ENCODE measurements around the gene GP9. TPM values are rescaled to one million over a fixed set of nuclear protein-coding genes. Genes with fewer than 3 reads are reported as not detected.

GP9 gene
- total and polyA plus RNA-seq, 4 donors, result 0.16 to 12.0 TPM; not detected in 2

GRCh38 chr3:129032716-129033115 is 27.9 kb upstream of the GP9 start:
- H3K4me3 ChIP-seq (ENCODE audit: low read depth in 1 of 3, low read length in 3 of 3), result no peak overlapping the region
- H3K9me3 ChIP-seq (ENCODE audit: control insufficient read depth in 4 of 4, low read length in 3 of 4), result peaks cover 0 to 6% (median 0%) of the 10 kb centered on the region in 4 donors
- WGBS, result 94% methylated on average over 14 of the region's 14 CpGs
- TF ChIP-seq HNF4G (IDR thresholded peaks at IDR 0.05) (no peak), REST (IDR thresholded peaks at IDR 0.05) (no peak), ATF3 (IDR thresholded peaks at IDR 0.05) (no peak), FOXA2 (IDR thresholded peaks at IDR 0.05) (no peak), YY1 (IDR thresholded peaks at IDR 0.05) (no peak), GABPA (IDR thresholded peaks at IDR 0.05 in 1 of 2, conservative IDR thresholded peaks at IDR 0.05 in 1 of 2) (no peak), FOXA1 (IDR thresholded peaks at IDR 0.05) (no peak), TAF1 (conservative IDR thresholded peaks at IDR 0.05) (no peak), CTCF (IDR thresholded peaks at IDR 0.05; ENCODE audit: low read depth, low read length, missing input control) (no peak), RXRA (IDR thresholded peaks at IDR 0.05) (no peak), JUND (IDR thresholded peaks at IDR 0.05) (no peak), HNF4A (conservative IDR thresholded peaks at IDR 0.05) (no peak), ZBTB33 (IDR thresholded peaks at IDR 0.05) (no peak), NR2F2 (IDR thresholded peaks at IDR 0.05) (no peak), RAD21 (IDR thresholded peaks at IDR 0.05) (no peak), MAX (IDR thresholded peaks at IDR 0.05) (no peak)
- no peaks in the 10 kb centered on the region for H3K36me3 ChIP-seq (ENCODE audit: control insufficient read depth in 4 of 4, insufficient read depth in 3 of 4, low read depth in 1 of 4, low read length in 3 of 4)
- no peak overlapping the region for H3K27ac ChIP-seq (ENCODE audit: low read depth in 1 of 2, low read length in 2 of 2)
- H3K27me3 ChIP-seq (ENCODE audit: control insufficient read depth in 4 of 4, insufficient read depth in 4 of 4, low read length in 3 of 4), result no peaks in the 10 kb centered on the region
- DNase-seq (ENCODE audit: low spot score), result no peak
- H3K9ac ChIP-seq (ENCODE audit: low read depth in 1 of 2, low read length in 2 of 2), result no peak overlapping the region
- peaks cover 0 to 7% (median 4%) of the 10 kb centered on the region in 4 donors for H3K4me1 ChIP-seq (ENCODE audit: control insufficient read depth in 4 of 4, insufficient read depth in 4 of 4, low read length in 3 of 4)

GRCh38 chr3:129033151-129033550 is 27.4 kb upstream of the GP9 start:
- Histone ChIP-seq H3K36me3 (ENCODE audit: control insufficient read depth in 4 of 4, insufficient read depth in 3 of 4, low read depth in 1 of 4, low read length in 3 of 4) (no peaks in the 10 kb centered on the region), H3K27me3 (ENCODE audit: control insufficient read depth in 4 of 4, insufficient read depth in 4 of 4, low read length in 3 of 4) (no peaks in the 10 kb centered on the region), H3K4me1 (ENCODE audit: control insufficient read depth in 4 of 4, insufficient read depth in 4 of 4, low read length in 3 of 4) (peaks cover 0 to 7% (median 4%) of the 10 kb centered on the region in 4 donors), H3K9me3 (ENCODE audit: control insufficient read depth in 4 of 4, low read length in 3 of 4) (peaks cover 0 to 6% (median 0%) of the 10 kb centered on the region in 4 donors), H3K9ac (ENCODE audit: low read depth in 1 of 2, low read length in 2 of 2) (no peak overlapping the region), H3K27ac (ENCODE audit: low read depth in 1 of 2, low read length in 2 of 2) (no peak overlapping the region), H3K4me3 (ENCODE audit: low read depth in 1 of 3, low read length in 3 of 3) (no peak overlapping the region)
- DNase-seq (ENCODE audit: low spot score), result no peak
- TF ChIP-seq ZBTB33 (IDR thresholded peaks at IDR 0.05) (no peak), RXRA (IDR thresholded peaks at IDR 0.05) (no peak), EGR1 (IDR thresholded peaks at IDR 0.05; ENCODE audit: low read depth in 2 of 2) (no peak), CTCF (IDR thresholded peaks at IDR 0.05; ENCODE audit: low read depth, low read length, missing input control) (no peak), RAD21 (IDR thresholded peaks at IDR 0.05) (no peak), TAF1 (conservative IDR thresholded peaks at IDR 0.05) (no peak), YY1 (IDR thresholded peaks at IDR 0.05) (no peak)
- WGBS, result 89% methylated on average over 7 of the region's 7 CpGs

Measured in liver (tissue), 9 donors.